GM12801 (cell line): ENCODE results near the gene GAS2.

ENCODE experiments used
- TF ChIP-seq, protein P1 (sequence below): IDR thresholded peaks from one replicate; pipeline ENCODE4 v1.5.1; 2011; ENCODE audit warnings: control low read depth; ENCODE audit not compliant: insufficient read length; ENCODE audit errors: extremely low read depth

The GAS2 gene

DNA sequence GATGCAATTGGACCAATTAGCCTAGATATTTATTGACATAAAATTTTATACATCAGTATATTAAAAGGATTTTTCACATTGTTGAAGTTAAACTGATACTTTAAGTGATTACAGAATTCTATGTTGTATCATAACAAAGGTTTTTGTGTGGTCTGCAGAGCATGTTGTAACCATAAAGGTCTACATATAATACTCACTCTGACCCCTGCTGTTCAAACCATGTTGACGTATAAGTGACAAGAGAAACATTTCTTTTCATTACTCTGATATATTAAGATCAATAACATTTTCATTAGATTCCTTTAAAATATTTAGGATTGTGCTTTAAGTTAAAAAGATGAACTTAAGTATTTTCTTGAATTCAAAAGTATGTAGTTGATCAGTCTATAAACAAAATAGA, 63.9 kb downstream of the GAS2 start:
- TF ChIP-seq, protein P1, sequence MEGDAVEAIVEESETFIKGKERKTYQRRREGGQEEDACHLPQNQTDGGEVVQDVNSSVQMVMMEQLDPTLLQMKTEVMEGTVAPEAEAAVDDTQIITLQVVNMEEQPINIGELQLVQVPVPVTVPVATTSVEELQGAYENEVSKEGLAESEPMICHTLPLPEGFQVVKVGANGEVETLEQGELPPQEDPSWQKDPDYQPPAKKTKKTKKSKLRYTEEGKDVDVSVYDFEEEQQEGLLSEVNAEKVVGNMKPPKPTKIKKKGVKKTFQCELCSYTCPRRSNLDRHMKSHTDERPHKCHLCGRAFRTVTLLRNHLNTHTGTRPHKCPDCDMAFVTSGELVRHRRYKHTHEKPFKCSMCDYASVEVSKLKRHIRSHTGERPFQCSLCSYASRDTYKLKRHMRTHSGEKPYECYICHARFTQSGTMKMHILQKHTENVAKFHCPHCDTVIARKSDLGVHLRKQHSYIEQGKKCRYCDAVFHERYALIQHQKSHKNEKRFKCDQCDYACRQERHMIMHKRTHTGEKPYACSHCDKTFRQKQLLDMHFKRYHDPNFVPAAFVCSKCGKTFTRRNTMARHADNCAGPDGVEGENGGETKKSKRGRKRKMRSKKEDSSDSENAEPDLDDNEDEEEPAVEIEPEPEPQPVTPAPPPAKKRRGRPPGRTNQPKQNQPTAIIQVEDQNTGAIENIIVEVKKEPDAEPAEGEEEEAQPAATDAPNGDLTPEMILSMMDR, result no peak

DNA sequence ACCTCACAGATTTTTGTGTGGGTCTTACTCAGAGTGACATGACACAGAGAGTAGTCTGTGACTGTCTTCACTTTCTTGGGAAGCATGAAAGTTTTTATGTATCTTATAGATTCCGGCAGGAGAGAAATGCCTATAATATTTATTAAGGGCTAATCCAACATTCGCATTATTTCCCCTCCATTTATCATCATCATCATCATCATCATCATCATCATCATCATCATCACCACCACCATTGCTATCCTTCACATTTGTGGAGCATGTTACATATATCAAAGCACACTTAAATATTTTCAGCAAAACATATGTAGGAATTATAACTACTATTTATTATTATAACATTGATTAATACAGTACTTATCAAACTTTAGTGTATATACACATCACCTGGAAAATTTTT, 66.2 kb downstream of the GAS2 start:
- TF ChIP-seq, protein P1, result no peak

DNA sequence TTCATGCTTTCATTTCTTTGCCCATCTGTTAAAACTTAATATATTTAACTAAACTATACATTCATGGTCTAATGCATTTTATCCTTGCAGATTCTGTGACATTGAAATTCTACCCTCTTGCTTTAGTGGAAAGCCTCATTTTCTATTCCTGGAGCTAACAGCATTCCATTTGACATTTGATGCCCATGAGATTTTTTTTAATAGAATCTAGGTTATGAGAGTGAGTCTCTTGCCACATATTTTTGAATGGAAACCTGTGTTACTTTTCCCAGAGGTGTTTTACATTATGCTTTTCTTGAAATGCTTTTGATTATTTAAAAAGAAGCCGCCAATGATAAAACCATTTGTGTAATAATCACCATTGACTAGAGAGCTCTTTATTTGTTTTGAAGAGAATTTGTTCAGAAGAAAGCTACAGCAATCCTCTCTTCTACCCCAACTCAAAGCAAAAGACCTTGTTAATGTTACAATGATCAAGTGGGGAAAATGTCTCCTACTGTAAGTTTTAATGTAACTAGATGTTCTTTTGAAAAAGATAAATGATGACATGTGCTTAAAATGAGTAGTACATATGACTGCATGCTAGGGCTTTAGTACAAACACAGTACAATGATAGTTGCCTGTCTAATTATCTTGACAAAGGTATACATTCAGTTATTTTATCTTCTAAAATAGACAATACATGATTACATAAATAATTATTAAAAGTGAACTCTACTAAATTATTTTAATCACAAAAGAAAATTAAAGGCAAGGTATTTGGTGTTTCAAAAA, 67.3 kb downstream of the GAS2 start:
- TF ChIP-seq, protein P1, result no peak

DNA sequence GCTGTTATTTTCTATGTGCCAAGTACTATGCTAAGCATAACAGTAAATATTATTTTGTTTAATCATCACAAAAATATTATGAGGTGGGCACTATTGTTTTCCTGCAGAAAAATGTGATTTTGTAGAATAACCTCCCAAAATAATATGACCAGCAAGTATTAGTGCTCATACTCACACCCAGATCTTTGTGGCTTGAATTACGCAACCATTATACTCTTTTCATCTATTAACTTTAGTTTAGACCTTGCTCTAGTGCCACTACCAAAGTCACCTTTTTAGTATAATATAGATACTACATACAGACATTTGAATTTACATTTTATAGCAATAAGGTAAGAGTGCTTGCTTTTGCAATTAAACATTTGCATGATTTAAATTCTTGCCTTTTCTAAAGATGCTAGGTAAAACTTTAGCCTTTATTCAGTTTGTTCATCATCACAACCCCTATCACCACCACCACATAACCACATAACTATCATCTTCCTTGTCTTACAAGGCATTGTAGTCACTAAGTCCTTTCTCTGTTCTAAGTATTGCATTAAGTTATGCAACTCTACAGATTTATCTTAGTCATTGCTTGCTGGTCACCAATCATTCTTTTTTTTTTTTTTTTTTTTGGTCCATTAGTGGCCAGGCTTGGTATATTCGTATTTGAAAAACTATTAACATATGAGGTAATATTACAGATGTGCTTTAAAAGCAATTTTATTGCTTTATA, 68.4 kb downstream of the GAS2 start:
- TF ChIP-seq, protein P1, result no peak

DNA sequence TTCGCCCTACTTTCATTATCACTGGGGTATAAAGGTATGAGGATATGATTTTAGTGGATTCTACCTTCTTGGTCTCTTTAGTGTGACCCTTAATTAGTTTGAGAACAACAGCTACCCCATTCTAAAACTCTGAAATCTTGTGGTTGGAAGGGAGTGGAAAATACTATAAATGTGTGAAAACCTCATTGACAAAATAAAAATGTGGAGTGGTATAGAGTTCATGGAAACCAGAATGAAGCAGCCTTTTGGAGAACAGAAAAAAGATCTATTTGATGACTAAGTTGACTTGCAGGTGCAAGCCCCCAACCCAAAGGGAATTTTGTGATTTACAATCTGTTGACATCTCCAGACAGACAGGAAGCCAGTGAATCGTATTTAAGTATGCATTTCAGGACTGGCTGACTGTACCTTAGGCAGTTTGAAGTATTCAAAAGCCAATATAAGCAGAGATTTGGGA, 75.8 kb downstream of the GAS2 start:
- TF ChIP-seq, protein P1, result no peak

DNA sequence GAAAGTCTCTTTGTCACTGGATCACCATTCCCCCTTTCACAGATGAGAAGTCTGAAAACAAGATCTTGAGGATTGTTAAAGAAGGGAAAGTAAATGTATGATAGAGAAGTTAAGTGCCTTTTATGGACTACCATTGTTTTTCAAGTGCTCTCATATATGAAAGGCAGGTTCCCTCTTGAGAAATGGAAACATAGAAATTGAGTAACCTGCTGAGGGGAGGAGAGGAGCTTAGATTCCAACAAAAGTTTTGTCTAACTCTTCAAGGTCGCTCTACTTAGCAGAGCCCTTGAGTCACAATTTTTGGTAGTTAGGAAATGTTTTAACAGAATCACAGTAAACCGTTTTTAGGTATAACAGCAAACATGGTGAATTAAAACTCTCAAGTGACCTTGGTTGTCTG, 83.1 kb downstream of the GAS2 start:
- TF ChIP-seq, protein P1, result no peak

DNA sequence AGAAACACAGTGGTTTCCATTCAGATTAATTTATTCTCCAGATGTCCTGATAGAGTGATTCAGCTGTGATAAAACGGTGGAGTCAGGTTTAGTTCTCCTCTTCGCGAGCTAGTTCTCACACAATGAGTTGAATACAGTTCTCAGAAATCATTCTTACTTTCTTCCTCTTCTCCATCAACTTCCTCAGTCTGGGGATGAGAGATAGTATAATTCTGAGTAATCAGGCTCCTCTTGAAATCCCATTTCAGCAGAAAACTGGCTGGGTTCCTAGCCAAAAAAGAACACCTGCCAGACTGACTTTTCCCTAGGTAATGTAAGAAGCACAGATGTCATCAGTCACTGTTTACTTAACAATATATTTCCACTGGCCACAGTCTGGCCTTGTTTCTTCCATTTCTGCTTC, 86.5 kb downstream of the GAS2 start:
- TF ChIP-seq, protein P1, result no peak
